ENCODE data around the gene AMH.

AMH gene

GRCh38 chr19:2249880-2250765 lies 1.0 kb downstream of the AMH start:
- H3K4me3 ChIP-seq (ENCODE audit: control insufficient read depth, low read depth, low read length), result no peak overlapping the region
- DNase-seq (ENCODE audit: low read depth), result no peak

GRCh38 chr19:2250766-2251105 lies 1.6 kb downstream of the AMH start:
- DNase-seq (ENCODE audit: low read depth), result no peak
- no peak overlapping the region for H3K4me3 ChIP-seq (ENCODE audit: control insufficient read depth, low read depth, low read length)
- no peak for TF ChIP-seq CTCF (IDR thresholded peaks at IDR 0.05; ENCODE audit: control insufficient read depth, insufficient read depth, low read depth, low read length, missing control alignments)

More at GRCh38 chr19:2249880-2250765, 1.0 kb downstream of the AMH start:
- TF ChIP-seq CTCF (IDR thresholded peaks at IDR 0.05; ENCODE audit: control insufficient read depth, insufficient read depth, low read depth, low read length, missing control alignments), result no peak

GRCh38 chr19:2251106-2252054 lies 2.3 kb downstream of the AMH start:
- no peak overlapping the region for H3K4me3 ChIP-seq (ENCODE audit: control insufficient read depth, low read depth, low read length)

GRCh38 chr19:2252055-2252796 lies 3.1 kb downstream of the AMH start:
- DNase-seq (ENCODE audit: low read depth), result no peak
- H3K4me3 ChIP-seq (ENCODE audit: control insufficient read depth, low read depth, low read length), result no peak overlapping the region
- no peak for TF ChIP-seq CTCF (IDR thresholded peaks at IDR 0.05; ENCODE audit: control insufficient read depth, insufficient read depth, low read depth, low read length, missing control alignments)

More at GRCh38 chr19:2251106-2252054, 2.3 kb downstream of the AMH start:
- DNase-seq (ENCODE audit: low read depth), result no peak
- no peak for TF ChIP-seq CTCF (IDR thresholded peaks at IDR 0.05; ENCODE audit: control insufficient read depth, insufficient read depth, low read depth, low read length, missing control alignments)

GRCh38 chr19:2252797-2253105 lies 3.6 kb downstream of the AMH start:
- no peak for DNase-seq (ENCODE audit: low read depth)
- H3K4me3 ChIP-seq (ENCODE audit: control insufficient read depth, low read depth, low read length), result no peak overlapping the region
- TF ChIP-seq CTCF (IDR thresholded peaks at IDR 0.05; ENCODE audit: control insufficient read depth, insufficient read depth, low read depth, low read length, missing control alignments), result no peak
